GM18511 (cell line): ENCODE measurements around the gene STRC.
"Not testable (repeated sequence)": the region's sequence is repeated elsewhere in the genome, so short reads cannot be mapped to it uniquely, and the experiment has no call there.

Experiments used
- ATAC-seq: cut with Tn5 transposase; IDR thresholded peaks from one replicate; pipeline ENCODE4 v1.9.1; 2021; ENCODE audit warnings: mild to moderate bottlenecking, moderate library complexity; ENCODE audit not compliant: unreplicated experiment

STRC gene

DNA sequence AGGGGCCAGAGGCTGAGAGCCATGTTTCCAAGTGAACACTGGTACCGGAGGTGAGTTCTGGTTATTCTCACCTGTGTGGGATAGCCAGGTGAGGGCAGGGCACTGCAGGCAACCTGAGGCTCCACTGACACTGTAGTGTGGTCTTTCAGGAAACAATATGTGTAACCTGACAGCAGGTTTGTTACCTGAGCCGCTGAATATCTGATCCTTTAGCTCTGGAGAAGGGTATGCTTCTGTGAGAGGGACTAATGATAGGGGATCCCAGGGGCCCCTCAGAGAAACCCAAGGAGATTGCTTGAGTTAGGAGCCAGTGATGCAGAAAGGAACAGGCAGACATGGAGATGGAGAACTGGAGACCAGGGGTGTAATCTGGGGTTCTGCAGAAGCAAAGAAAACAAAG is at the start of gene STRC:
Gene STRC, minus strand, starts transcription at position 101 of the 400 bp plus-strand sequence. Its CDS starts 78 bp downstream, at position 23.
- ATAC-seq, result not testable (repeated sequence)

DNA sequence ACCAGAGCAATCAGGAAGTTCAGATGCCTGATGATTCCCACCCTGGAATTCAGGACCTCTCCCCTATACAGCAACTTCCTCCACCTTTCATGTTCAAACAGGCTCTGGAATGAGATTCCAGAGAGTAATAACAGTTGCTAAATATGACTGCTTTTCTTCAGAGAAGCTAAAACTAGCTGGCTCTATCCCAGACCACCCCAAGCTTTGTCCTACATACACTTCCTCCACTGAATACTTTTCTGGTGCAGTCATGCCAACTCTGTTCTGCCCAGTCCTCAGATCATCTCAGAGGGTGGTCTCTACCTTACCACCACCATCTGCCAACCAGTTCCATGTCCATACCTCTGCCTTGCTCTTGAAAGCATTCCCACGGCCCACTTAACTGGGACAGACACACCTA is 47.6 kb upstream of the STRC start:
- ATAC-seq, result not testable (repeated sequence)

DNA sequence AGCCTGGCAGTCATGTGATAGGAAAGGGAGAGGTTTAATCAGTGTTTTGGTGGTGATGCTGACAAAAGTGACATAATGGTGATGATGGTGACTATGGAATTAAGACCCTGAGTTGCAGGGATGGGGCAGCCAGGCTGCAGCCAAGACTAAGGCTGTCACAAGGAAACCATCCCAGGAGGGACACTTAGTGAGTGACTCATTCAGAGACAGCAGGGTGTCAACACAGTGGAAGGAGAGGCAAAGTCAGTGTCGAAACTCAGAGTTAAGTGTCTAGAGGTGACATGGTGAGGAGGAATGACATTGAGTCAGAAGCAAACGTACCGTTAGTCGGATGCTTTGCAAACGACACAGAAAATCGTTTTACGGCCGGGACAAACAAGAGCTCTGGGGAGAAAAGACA is 44.7 kb upstream of the STRC start:
- ATAC-seq, result not testable (repeated sequence)

GRCh38 chr15:43662293-43662692 is 43.7 kb upstream of the STRC start:
- ATAC-seq, result not testable (repeated sequence)

- ATAC-seq, result not testable (repeated sequence)
These were observed 41.1 kb upstream of the STRC start for GRCh38 chr15:43659727-43660126.

- not testable (repeated sequence) for ATAC-seq
These were observed 30.9 kb upstream of the STRC start for GRCh38 chr15:43649430-43649926.

- no peak for ATAC-seq
These were observed 30.2 kb upstream of the STRC start, which contains the start of gene CATSPER2 for GRCh38 chr15:43648649-43649429. TSS of gene CATSPER2 (minus strand) at chr15:43648844. CDS start at chr15:43648061, 783 bp downstream.

DNA sequence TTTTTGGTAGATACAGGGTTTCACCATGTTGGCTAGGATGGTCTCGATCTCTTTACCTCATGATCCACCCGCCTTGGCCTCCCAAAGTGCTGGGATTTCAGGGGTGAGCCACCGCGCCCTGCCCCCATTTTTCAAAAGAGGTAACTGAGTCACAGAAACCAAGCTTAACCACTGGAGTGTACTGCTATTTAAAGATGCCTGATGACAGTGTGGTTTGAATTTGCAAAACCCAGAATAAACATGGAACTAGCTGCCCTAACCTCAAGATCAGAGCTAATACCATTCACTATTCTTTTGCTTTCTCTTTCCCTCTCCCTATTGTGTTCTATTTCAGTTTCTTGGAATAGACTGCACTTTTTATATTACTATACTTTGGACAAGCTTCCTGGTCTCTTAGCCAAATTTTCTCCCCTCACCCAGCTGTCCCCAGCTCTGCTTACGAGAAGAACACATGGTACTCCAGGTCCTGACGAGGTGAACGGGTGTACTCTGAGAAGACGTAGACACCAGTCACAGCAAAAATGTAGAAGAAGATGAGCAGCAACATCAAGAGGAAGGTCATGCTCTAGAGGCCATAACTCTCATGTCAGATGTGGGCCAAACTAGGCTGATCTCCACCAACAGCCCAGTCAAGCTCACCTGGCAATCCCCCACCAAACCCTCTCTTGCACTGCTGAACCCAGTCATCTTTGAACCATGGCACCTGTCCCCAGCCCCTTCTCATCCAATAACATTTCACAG is 20.0 kb upstream of the STRC start:
- ATAC-seq, result not testable (repeated sequence)

DNA sequence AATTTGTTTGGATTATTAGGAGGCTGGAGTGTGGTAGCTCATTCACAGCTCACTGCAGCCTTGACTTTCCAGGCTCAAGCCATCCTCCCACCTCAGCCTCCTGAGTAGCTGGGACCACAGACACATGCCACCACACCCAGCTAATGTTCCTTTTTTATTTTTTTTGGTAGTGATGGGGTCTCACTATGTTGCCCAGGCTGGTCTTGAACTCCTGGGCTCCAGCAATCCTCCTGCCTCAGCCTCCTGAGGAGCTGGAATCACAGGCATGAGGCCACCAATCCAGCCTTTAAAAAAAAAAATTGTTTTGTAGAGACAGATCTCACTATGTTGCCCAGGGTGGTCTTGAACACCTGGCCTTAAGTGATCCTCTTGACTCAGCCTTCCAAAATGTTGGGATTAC is 8.3 kb upstream of the STRC start:
- ATAC-seq, result not testable (repeated sequence)

DNA sequence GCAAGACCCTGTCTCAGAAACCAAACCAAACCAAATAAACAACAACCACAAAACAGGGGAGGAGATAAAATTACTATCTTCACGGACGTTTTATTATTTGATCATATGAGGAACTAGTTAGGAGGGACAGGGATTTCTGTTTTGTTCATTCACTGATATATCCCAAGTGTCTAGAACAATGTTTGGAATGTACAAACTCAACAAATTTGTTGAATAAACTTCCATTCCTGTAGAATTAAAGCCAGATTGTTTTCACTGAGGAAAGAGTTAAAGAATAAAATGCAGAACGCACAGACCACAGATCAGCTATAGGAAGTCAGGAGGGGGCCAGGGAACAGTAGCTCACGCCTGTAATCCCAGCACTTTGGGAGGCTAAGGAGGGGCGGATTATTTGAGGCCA is 6.5 kb upstream of the STRC start:
- ATAC-seq, result no peak

DNA sequence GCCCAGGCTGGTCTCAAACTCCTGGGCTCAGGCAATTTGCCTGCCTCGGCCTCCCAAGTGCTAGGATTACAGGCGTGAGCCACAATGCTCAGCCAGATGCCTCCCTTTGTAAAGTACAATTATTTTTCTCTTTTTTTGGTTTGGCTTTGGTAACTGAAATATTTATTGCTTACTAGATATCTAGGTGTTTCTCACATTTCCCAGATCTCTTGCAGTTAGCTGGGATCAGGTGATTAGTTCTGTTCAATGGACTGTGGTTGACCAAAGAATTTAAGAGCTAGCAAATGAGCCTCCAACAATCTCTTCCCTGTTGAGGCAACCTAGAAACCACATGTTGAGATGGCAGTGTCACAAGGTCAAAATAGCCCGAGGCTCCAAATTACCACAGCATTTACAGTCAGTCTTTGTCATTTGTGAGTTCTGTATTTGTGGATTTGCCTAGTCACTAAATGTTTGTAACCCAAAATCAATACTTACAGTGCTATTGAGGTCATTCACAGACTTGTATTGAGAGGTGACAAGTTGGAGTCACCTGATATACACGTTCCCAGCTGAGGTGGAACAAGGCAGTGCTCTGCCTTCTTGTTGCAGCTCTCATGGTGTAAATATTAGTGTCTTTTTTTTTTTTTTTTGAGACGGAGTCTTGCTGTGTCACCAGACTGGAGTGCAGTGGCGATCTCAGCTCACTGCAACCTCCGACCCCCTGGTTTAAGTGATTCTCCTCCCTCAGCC is 3.6 kb upstream of the STRC start:
- not testable (repeated sequence) for ATAC-seq

DNA sequence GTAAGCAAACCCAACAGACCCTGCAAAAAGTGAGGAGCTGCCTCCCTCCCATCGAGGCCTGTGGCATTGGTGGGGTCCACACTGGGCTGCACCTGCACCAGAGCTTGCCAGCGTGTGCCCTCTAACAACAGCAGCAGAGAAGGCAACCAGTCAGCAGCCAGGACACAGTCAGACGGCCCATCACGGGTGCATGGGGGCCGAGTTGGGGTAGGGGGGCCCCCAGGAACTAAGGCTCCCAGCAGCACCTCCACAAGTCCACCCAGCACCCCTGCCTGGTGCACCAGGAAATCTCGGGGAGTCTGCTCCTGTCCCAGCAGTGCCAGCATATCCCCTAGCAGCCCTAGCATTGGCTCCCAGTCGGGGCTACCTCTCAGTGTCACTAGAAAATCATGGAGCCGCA is 850 bp downstream of the STRC start:
- ATAC-seq, result not testable (repeated sequence)

- not testable (repeated sequence) for ATAC-seq
These were observed 16.4 kb downstream of the STRC start for GRCh38 chr15:43602233-43602632.

- not testable (repeated sequence) for ATAC-seq
These were observed 18.4 kb downstream of the STRC start for GRCh38 chr15:43600200-43600599.

DNA sequence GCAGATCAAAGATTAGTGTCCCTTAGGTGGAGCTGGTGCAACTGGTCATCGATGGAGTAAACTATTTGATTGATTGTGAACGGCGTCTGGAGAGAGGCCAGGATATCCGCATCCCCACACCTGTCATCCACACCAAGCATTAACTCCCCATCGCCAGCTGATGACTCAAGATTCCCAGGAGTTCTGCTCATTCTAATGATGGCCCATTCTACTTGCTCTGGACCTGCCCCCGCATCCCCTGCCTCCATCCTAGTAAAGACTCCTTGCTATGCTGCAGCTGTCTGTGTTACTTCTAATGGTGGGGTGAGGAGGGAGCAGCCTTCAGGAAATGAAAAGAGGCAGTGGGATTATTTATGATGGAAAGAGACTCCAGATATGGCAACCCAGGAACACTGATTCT is 19.5 kb downstream of the STRC start:
- not testable (repeated sequence) for ATAC-seq

- not testable (repeated sequence) for ATAC-seq
These were observed 25.0 kb downstream of the STRC start, which contains the start of gene CKMT1B for GRCh38 chr15:43593328-43594190. TSS of gene CKMT1B (plus strand) at chr15:43594027. CDS start at chr15:43594219, 192 bp downstream.

GRCh38 chr15:43592841-43593240 is 25.8 kb downstream of the STRC start:
- not testable (repeated sequence) for ATAC-seq

- peak; percentile 99 for ATAC-seq
These were observed 28.7 kb downstream of the STRC start, which contains the start of gene PPIP5K1 for GRCh38 chr15:43589778-43590466. TSS of gene PPIP5K1 (minus strand) at chr15:43590208. CDS start at chr15:43584504, 5,704 bp downstream.

DNA sequence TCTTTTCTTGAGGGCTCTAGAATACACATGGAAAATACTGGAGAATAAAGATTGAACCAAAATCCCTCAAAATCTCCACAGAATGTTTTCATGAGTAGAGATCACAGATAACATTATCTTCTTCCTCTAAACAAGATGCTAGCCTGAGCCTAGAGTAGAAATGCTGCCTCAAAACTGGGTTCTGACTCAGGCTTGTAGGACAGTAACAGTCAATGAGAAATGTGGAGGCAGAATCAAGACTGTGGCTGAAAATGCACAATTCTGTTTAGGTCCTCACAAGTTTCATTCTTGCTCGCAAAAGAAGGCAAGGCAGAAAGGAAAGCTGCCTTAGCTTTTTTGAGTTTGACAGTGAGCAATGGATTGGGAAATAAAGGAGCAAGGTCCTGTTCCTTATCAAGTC is 44.0 kb downstream of the STRC start:
- ATAC-seq, result not testable (repeated sequence)
